Activated T-cell treated with anti-CD3 and anti-CD28 coated beads, Interleukin-2, amount 50 U/mL, for 24 hours (primary cell): ENCODE measurements around the gene TTLL4.

ENCODE experiments used
- DNase-seq: peaks from one replicate; pipeline ENCODE4 v3.0.0-alpha.2; 2020
- H3K27ac Mint-ChIP-seq: 2 replicates; pipeline ENCODE4 v1.8.0; 2020; ENCODE audit warnings: mild to moderate bottlenecking, mixed read lengths
- H3K27me3 Mint-ChIP-seq: 2 replicates; pipeline ENCODE4 v1.8.0; 2020; ENCODE audit warnings: mixed read lengths
- H3K36me3 Mint-ChIP-seq: 2 replicates; pipeline ENCODE4 v1.8.0; 2020; ENCODE audit warnings: low read depth, mixed read lengths
- H3K4me1 Mint-ChIP-seq: 2 replicates; pipeline ENCODE4 v1.8.0; 2020; ENCODE audit warnings: low read depth, mixed read lengths
- H3K4me3 Mint-ChIP-seq: 2 replicates; pipeline ENCODE4 v1.8.0; 2020; ENCODE audit warnings: mild to moderate bottlenecking, moderate library complexity, mixed read lengths
- H3K9me3 Mint-ChIP-seq: 2 replicates; pipeline ENCODE4 v1.8.0; 2020; ENCODE audit warnings: mixed read lengths

Gene TTLL4

DNA sequence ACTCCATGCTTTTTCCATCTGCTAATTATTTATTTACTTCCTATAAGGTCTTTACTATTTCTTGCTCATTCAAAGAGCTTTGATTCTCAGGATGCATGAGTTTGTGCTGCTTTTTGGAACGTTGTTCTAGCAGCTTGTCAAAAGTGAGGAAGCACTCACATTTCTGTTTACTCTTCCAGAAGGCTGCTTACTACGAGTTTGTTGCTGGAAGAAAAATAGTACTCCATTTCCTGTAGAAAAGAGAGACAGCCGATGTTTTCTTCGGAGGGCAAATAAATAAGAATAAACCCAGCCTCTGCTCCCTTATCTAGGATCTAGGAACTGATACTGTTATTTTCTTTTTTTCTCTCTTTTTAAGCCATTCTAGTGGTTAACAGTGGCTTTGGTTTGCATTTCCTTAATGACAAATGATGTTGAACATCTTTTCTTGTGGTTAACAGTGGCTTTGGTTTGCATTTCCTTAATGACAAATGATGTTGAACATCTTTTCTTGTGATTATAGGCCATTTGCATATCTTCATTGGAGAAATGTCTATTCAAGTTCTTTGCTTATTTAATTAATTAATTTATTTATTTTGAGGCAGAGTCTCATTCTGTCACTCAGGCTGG, 91.9 kb downstream of the TTLL4 start:
- Mint-ChIP-seq H3K9me3 (peaks cover 10% of the 10 kb centered on the region), H3K27ac (no peak overlapping the region), H3K4me3 (no peak overlapping the region), H3K36me3 (no peaks in the 10 kb centered on the region), H3K27me3 (peaks cover 49% of the 10 kb centered on the region), H3K4me1 (peaks cover 4% of the 10 kb centered on the region)
- no peak for DNase-seq

- H3K36me3 Mint-ChIP-seq, result no peaks in the 10 kb centered on the region
- no peak overlapping the region for H3K27ac Mint-ChIP-seq
- peaks cover 49% of the 10 kb centered on the region for H3K27me3 Mint-ChIP-seq
- H3K9me3 Mint-ChIP-seq, result peaks cover 10% of the 10 kb centered on the region
- DNase-seq, result no peak
- no peak overlapping the region for H3K4me3 Mint-ChIP-seq
- peaks cover 4% of the 10 kb centered on the region for H3K4me1 Mint-ChIP-seq
Measured at GRCh38 chr2:218804817-218805216, 94.2 kb downstream of the TTLL4 start.
